B cell (primary cell): ENCODE data around the gene ZNF615.

Experiments
- CTCF ChIP-seq: fragments of 200-600 bp; IDR thresholded peaks from one replicate; pipeline ENCODE4 v1.8.0; 2022; ENCODE audit warnings: antibody characterized with exemption, mild to moderate bottlenecking
- EZH2 ChIP-seq: IDR thresholded peaks from 2 replicates; pipeline ENCODE4 v1.6.1; 2012; ENCODE audit warnings: borderline replicate concordance, low read depth, mild to moderate bottlenecking, moderate library complexity, low read length; ENCODE audit not compliant: insufficient read depth, poor library complexity, severe bottlenecking

GRCh38 chr19:51983361-51983760 is 24.6 kb downstream of the ZNF615 start:
- TF ChIP-seq CTCF (no peak), EZH2 (no peak)
